Panc1 (cell line): ENCODE measurements around the gene YOD1. TPM values are rescaled to one million over a fixed set of nuclear protein-coding genes. Genes with fewer than 3 reads are reported as not detected.

Experiments used
- ATAC-seq: fragments of 200-7000 bp; cut with Tn5 transposase; 2 replicates; pipeline ENCODE4 v1.9.1; 2020; ENCODE audit warnings: mild to moderate bottlenecking, moderate library complexity
- BruUV-seq: library from RNA; stranded (reverse); fragments of 400-500 nt; replicated peaks from 2 replicates; lab custom pipeline; 2021; lab: Mats Ljungman, UMichigan
- CTCF ChIA-PET: fragments of 300-600 bp; sonication (Branson Sonifier 250); formaldehyde crosslinking; loops from one replicate; lab custom pipeline; 2022; ENCODE audit warnings: antibody characterized with exemption; lab: Charles Lee
- POLR2A ChIA-PET: fragments of 300-600 bp; sonication (Branson Sonifier 250); formaldehyde crosslinking; loops from one replicate; lab custom pipeline; 2022; ENCODE audit warnings: antibody characterized with exemption; lab: Charles Lee
- DNase-seq: peaks from one replicate; pipeline ENCODE4 v3.0.0-alpha.2; 2010; ENCODE audit warnings: low read depth, low spot score
- H3K27ac ChIP-seq: 2 replicates; pipeline ENCODE4 v1.5.1; 2011; ENCODE audit warnings: mild to moderate bottlenecking, low read length, inconsistent platforms
- H3K27me3 ChIP-seq: fragments of 200-500 bp; sonication (Bioruptor generic); 2 replicates; pipeline ENCODE4 v1.6.0; 2014; ENCODE audit warnings: low read length, inconsistent platforms; ENCODE audit not compliant: control insufficient read depth, insufficient read depth
- H3K36me3 ChIP-seq: fragments of 200-500 bp; sonication (Bioruptor generic); 2 replicates; pipeline ENCODE4 v1.5.1; 2014; ENCODE audit warnings: inconsistent platforms, mild to moderate bottlenecking, low read length, moderate library complexity; ENCODE audit not compliant: control insufficient read depth, insufficient read depth
- H3K4me1 ChIP-seq: 2 replicates; pipeline ENCODE4 v1.5.1; 2011; ENCODE audit warnings: inconsistent platforms, mild to moderate bottlenecking, low read length, moderate library complexity; ENCODE audit not compliant: control insufficient read depth, insufficient read depth
- H3K4me3 ChIP-seq, 2 experiments: 2 replicates each; pipeline ENCODE4 v1.5.1; 2011 to 2012; ENCODE audit warnings: low read depth in 2 of 2, low read length in 2 of 2, mild to moderate bottlenecking in 2 of 2, inconsistent platforms in 1 of 2, moderate library complexity in 1 of 2
- H3K9me3 ChIP-seq: fragments of 200-500 bp; sonication (Bioruptor generic); 2 replicates; pipeline ENCODE4 v1.5.1; 2014; ENCODE audit warnings: low read depth, mild to moderate bottlenecking, inconsistent platforms, low read length, moderate library complexity; ENCODE audit not compliant: control insufficient read depth, insufficient read depth
- POLR2AphosphoS5 ChIP-seq: IDR thresholded peaks from 2 replicates; pipeline ENCODE4 v1.6.1; 2012; ENCODE audit warnings: mild to moderate bottlenecking, low read depth, low read length, moderate library complexity
- REST ChIP-seq, 2 experiments: IDR thresholded peaks; 2 replicates each; pipeline ENCODE4 v1.6.1; 2011 to 2012; ENCODE audit warnings: low read depth in 2 of 2, control low read depth in 1 of 2, low read length in 1 of 2, mild to moderate bottlenecking in 1 of 2, moderate library complexity in 1 of 2; ENCODE audit not compliant: insufficient read depth in 1 of 2
- SIN3A ChIP-seq: IDR thresholded peaks from 2 replicates; pipeline ENCODE4 v1.6.1; 2012; ENCODE audit warnings: low read depth, mild to moderate bottlenecking, low read length, moderate library complexity, borderline replicate concordance; ENCODE audit not compliant: insufficient read depth
- TCF7L2 ChIP-seq: IDR thresholded peaks from 2 replicates; pipeline ENCODE4 v1.6.1; 2011; ENCODE audit warnings: mild to moderate bottlenecking, low read depth, low read length, inconsistent platforms
- in situ Hi-C: cut with HindIII; loops from 2 replicates; pipeline ENCODE4 v1.10.0; 2016; ENCODE audit warnings: low sequenced_read_pairs, low pct_unique_long_range_greater_than_20kb
- intact Hi-C: fragments of 100-400 bp; cut with micrococcal nuclease; formaldehyde crosslinking; loops from one replicate; pipeline ENCODE4 v1.10.0; 2022; ENCODE audit not compliant: unreplicated experiment
- total RNA-seq: library from RNA; stranded (reverse); gene quantifications from one replicate; pipeline ENCODE4 v1.2.1, GENCODE V29; 2021; ENCODE audit not compliant: unreplicated experiment
- TF ChIP-seq, protein P1 (sequence below): fragments of 450-650 bp; IDR thresholded peaks from 2 replicates; pipeline ENCODE4 v1.5.1; 2017; ENCODE audit warnings: mild to moderate bottlenecking

Gene YOD1
- total RNA-seq, 1 experiment from 2014 or later, result 7.1 TPM

DNA sequence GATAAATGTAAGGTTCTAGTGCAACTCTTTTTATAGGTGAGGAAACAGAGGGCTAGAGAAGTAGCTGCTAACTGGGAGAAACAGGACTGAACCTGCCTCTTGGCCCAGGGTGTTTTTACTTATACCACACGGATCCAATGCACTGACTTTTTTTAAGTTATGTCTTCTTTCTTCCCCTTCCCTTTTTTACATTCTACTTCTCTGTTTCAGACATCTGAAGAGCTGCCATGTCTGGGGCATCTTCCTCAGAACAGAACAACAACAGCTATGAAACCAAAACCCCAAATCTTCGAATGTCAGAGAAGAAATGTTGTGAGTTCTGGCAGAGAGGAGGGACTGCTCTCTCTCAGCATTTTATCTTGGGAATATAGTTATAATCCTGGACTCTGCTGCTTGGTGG is 3.5 kb upstream of the YOD1 start:
- POLR2A ChIA-PET, result no interaction called here
- H3K4me3 ChIP-seq, result no peak overlapping the region
- TF ChIP-seq, protein P1, sequence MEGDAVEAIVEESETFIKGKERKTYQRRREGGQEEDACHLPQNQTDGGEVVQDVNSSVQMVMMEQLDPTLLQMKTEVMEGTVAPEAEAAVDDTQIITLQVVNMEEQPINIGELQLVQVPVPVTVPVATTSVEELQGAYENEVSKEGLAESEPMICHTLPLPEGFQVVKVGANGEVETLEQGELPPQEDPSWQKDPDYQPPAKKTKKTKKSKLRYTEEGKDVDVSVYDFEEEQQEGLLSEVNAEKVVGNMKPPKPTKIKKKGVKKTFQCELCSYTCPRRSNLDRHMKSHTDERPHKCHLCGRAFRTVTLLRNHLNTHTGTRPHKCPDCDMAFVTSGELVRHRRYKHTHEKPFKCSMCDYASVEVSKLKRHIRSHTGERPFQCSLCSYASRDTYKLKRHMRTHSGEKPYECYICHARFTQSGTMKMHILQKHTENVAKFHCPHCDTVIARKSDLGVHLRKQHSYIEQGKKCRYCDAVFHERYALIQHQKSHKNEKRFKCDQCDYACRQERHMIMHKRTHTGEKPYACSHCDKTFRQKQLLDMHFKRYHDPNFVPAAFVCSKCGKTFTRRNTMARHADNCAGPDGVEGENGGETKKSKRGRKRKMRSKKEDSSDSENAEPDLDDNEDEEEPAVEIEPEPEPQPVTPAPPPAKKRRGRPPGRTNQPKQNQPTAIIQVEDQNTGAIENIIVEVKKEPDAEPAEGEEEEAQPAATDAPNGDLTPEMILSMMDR, result no peak
- TF ChIP-seq REST (IDR thresholded peaks at IDR 0.05; ENCODE audit: insufficient read depth in 1 of 2, low read depth in 2 of 2, low read length in 1 of 2) (no peak), SIN3A (no peak), TCF7L2 (no peak), POLR2AphosphoS5 (no peak)
- in situ Hi-C loops (no loop called here), intact Hi-C loops (no loop called here)
- no peak for ATAC-seq
- 0 out of 2 replicates have a peak overlapping the region, but pooled peaks have one; percentile 26 for H3K27ac ChIP-seq
- CTCF ChIA-PET, result no interaction called here
- H3K36me3 ChIP-seq, result peaks cover 11% of the 10 kb centered on the region; the same call in 1 of the 2 replicates
- no peak for DNase-seq
- H3K27me3 ChIP-seq, result no peaks in the 10 kb centered on the region
- H3K4me1 ChIP-seq, result peaks cover 16% of the 10 kb centered on the region
- no TSS peak for BruUV-seq
- H3K9me3 ChIP-seq, result no peaks in the 10 kb centered on the region

GRCh38 chr1:207052911-207053769 is 2.1 kb upstream of the YOD1 start, which contains the start of gene PFKFB2:
Gene PFKFB2 (plus strand): TSS chr1:207053275. CDS start chr1:207054718, 1,443 bp downstream.
- H3K4me1 ChIP-seq, result peaks cover 19% of the 10 kb centered on the region
- H3K27me3 ChIP-seq, result no peaks in the 10 kb centered on the region
- DNase-seq (peak; percentile 93), ATAC-seq (peak; percentile 92)
- TSS peak; percentile 83 for BruUV-seq
- CTCF ChIA-PET, result interaction anchor here (0.6 to 1.3 kb wide), 2 partner anchors 340 to 352 kb away, joined by 4 to 6 read pairs; no protein-coding TSS in a partner anchor
- H3K27ac ChIP-seq, result peak within 1 kb of the TSS; percentile 97
- H3K4me3 ChIP-seq, result peak within 1 kb of the TSS; percentile 98 to 100
- POLR2A ChIA-PET, result interaction anchor here (0.6 to 0.8 kb wide), 4 partner anchors 9 to 608 kb away, joined by 3 read pairs; no protein-coding TSS in a partner anchor
- intact Hi-C loops (no loop called here), in situ Hi-C loops (no loop called here)
- peaks cover 16% of the 10 kb centered on the region for H3K36me3 ChIP-seq
- 0 out of 2 replicates have a peak, but pooled peaks have one; percentile 60 for TF ChIP-seq TCF7L2
- TF ChIP-seq, protein P1, result no peak
- TF ChIP-seq REST (IDR thresholded peaks at IDR 0.05; ENCODE audit: insufficient read depth in 1 of 2, low read depth in 2 of 2, low read length in 1 of 2), result 0 out of 4 replicates have a peak, but pooled peaks of 1 of the 2 experiments have one; percentile 26
- peak; percentile 85 for TF ChIP-seq POLR2AphosphoS5
- TF ChIP-seq SIN3A, result peak; percentile 14; the same call in 1 of the 2 replicates
- no peaks in the 10 kb centered on the region for H3K9me3 ChIP-seq
